ENCODE measurements around the gene LMX1A.

DNA sequence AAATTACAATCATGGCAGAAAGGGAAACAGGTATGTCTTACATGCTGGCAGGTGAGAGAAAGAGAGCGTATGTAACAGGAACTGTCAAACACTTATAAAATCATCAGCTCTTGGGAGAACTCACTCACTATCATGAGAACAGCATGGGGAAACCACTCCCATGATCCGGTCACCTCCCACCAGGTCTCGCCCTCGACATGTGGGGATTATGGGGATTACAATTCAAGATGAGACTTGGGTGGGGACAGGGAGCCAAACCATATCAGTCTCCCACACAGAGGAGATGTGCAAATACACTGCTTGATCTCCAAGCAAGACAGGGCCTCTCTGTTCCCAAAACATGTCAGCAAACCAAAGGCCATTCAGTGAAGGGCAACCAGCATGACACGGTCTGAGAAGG lies 27.4 kb downstream of the LMX1A start:
- TF ChIP-seq EZH2 (IDR thresholded peaks at IDR 0.05; ENCODE audit: borderline replicate concordance, low read depth, low read length, poor library complexity, severe bottlenecking) (no peak), CTCF (conservative IDR thresholded peaks at IDR 0.05; ENCODE audit: low read depth, low read length) (no peak)
